NCI-H82 (cell line): ENCODE data around the gene CHRNG.

Experiments
- DNase-seq: peaks from one replicate; lab custom pipeline; 2025; lab: John Stamatoyannopoulos, UW

Gene CHRNG

GRCh38 chr2:232539298-232540231 is at the start of gene CHRNG:
TSS of gene CHRNG (plus strand) at chr2:232539692. CDS start at chr2:232539748, 56 bp downstream.
- DNase-seq = no peak

- DNase-seq = no peak
Measured at GRCh38 chr2:232490221-232491138, 49.0 kb upstream of the CHRNG start.

GRCh38 chr2:232491139-232491780 is 48.2 kb upstream of the CHRNG start:
- no peak for DNase-seq

GRCh38 chr2:232492236-232492848 is 47.1 kb upstream of the CHRNG start:
- no peak for DNase-seq

- DNase-seq = no peak
Measured at GRCh38 chr2:232492963-232493700, 46.4 kb upstream of the CHRNG start.

- no peak for DNase-seq
Measured at GRCh38 chr2:232493701-232494474, 45.6 kb upstream of the CHRNG start.

GRCh38 chr2:232494542-232494941 is 45.0 kb upstream of the CHRNG start:
- no peak for DNase-seq

GRCh38 chr2:232495292-232495691 is 44.2 kb upstream of the CHRNG start:
- DNase-seq = peak; percentile 31

GRCh38 chr2:232496501-232497270 is 42.8 kb upstream of the CHRNG start:
- no peak for DNase-seq

GRCh38 chr2:232497348-232497747 is 42.1 kb upstream of the CHRNG start:
- DNase-seq = no peak

- DNase-seq = no peak
Measured at GRCh38 chr2:232498452-232498851, 41.0 kb upstream of the CHRNG start.

- peak; percentile 90 for DNase-seq
Measured at GRCh38 chr2:232501331-232501771, 38.1 kb upstream of the CHRNG start.

GRCh38 chr2:232501794-232502390 is 37.6 kb upstream of the CHRNG start:
- DNase-seq = peak; percentile 55

GRCh38 chr2:232502511-232502910 is 37.0 kb upstream of the CHRNG start:
- peak; percentile 51 for DNase-seq

- peak; percentile 86 for DNase-seq
Measured at GRCh38 chr2:232502911-232503808, 36.3 kb upstream of the CHRNG start.

GRCh38 chr2:232503809-232504323 is 35.6 kb upstream of the CHRNG start:
- DNase-seq = no peak

- peak; percentile 55 for DNase-seq
Measured at GRCh38 chr2:232504438-232504837, 35.1 kb upstream of the CHRNG start.

- DNase-seq = peak; percentile 88
Measured at GRCh38 chr2:232505856-232506255, 33.6 kb upstream of the CHRNG start.
